Activated naive CD4-positive, alpha-beta T cell treated with Interleukin-2 at 50 U/mL for 16 hours (primary cell): ENCODE results near the gene MEX3A.
"Not testable (repeated sequence)": the region's sequence is repeated elsewhere in the genome, so short reads cannot be mapped to it uniquely, and the experiment has no call there.

Experiments
- DNase-seq: peaks from one replicate; pipeline ENCODE4 v3.0.0-alpha.2; 2020

MEX3A gene

DNA sequence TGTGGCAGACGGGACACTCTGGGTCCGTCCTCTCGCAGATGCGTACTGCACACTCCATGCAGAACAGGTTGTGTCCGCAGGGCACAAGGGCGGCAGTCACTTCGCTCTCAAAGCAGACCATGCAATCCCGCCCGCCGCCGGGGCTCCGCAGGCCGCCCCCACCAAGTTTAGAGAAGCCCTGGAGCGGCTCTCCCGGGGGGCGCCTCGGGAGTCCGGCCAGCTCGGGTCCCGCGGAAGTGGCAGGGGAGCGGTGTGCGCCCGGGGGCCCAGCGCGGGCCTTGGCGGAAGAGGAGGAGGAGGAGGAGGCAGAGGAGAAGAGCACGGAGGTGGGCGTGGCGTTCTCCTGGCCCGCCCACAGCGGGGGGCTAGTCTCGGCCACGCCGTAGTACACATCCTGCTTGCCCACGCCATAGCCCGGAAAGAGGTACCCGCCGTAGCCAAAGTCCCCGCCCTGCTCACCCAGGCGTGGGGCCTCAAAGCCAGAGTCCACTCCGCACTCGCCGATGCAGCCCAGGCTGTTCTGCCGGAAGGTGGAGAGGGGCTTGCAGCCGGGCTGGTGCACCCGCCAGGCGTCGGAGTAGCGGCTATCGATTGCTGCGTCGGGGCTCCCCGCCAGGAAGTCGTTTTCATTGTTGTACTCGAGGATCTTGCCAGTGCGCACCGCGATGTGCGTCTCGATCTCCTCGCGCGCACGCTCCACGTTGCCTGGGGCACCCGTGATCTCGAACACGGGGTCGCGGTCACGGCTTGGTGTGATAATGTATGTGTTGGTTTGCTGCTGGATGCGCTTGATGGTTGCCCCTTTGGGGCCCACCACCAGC lies 5.4 kb downstream of the MEX3A start:
- DNase-seq, result no peak

DNA sequence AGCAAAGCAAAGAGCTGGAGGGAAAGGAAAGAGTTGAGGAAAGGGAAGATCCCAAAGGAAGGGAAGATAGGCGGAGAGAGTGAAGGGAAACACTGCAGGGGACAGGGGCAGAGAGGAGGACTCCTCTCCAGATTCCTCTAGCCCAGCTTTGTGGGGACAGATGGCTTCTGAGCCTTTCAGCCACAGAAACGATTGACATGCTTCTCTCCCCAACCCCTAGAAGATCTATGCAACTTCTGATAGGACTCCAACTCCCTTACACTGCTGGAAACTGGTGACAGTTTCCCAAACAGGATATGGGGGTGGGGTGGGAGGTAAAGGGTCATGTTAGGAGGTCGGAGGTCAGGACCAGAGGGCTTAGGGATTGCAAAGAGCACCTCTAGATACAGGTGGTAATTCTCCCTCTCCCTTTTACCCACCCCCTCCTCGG lies 6.5 kb downstream of the MEX3A start:
- DNase-seq, result no peak

DNA sequence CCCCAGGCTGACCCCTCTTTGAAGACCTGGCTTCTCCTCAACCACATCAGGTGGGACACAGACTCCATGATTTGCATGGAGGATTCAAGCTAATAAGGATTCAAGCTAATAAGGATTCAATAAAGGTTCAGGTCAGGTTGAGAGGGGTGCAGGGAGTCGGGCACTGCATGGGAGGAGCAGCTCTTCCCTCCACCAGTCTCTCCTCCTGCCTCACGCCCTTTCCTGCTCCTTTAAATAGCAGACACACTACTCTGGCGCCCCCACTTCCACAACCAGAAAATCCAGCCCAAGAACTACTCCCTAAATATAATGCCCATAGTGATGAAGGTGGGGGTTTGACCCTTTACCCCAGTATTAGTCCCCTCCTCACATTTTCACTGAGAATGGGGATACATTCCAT lies 7.1 kb downstream of the MEX3A start:
- DNase-seq, result no peak

DNA sequence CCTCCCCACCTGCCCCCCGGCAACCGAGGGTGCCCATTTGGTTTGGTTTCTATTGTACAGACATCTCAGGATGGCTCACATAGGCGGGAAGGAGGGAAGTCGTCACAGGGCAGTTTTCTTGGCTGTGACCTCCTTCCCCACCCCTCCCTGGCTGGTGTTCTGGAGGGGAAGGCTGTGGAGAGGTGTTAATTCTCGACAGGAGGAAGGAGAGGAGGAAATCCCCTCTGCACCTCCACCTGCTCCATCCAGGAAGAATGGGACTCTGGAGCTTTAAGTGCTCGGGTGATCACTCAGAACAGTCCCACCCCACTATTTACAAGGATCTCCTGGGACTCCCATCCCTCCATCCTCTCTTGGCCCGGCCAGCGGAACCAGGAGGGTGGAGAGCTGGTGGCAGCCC lies 7.6 kb downstream of the MEX3A start:
- DNase-seq, result no peak

DNA sequence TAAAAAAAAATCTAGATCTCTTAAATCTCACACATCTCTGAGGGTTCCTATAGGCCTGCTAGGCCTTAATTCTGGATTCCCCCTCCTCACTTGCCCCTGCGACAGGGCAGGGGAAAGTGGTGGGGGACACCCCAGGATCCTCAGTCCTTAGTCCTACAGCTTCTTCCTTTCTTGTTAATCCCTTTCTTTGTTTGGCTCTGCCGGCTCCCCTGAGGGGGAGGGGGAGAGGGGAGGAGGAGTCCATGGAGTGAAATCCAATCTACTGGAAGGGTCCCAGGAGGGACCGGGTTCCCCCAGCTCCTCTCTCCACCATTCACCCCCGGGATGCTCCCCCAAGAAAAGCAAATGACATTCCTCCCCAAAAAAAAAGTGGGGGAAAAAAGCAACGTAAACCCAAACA lies 8.5 kb downstream of the MEX3A start:
- DNase-seq, result no peak

DNA sequence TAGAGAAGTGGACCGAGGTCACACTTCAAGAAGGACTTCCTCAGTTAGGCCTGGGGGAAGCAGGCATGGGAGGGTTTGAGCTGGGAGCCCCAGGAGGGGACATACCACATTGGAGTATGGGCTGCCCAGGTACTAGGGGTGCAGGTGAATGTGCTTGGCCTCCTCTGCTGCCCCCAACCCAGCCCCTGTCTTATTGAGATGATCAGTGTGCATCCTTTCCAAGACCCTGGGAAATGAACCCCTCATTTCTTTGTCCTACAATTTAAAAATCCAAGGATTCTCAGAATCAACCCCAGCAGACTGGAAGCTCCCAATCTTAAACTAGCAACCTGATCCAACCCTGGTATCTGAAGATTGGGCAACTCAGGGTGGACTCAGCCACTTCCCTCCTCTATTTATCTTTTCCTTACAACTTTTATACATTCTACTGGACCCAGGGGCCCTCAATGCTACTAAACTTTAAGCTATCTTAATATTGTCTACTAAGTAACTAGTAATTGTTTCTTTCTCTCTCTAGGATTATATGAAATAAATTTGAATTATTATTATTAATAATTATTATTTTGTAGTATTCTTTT lies 9.1 kb downstream of the MEX3A start:
- no peak for DNase-seq

DNA sequence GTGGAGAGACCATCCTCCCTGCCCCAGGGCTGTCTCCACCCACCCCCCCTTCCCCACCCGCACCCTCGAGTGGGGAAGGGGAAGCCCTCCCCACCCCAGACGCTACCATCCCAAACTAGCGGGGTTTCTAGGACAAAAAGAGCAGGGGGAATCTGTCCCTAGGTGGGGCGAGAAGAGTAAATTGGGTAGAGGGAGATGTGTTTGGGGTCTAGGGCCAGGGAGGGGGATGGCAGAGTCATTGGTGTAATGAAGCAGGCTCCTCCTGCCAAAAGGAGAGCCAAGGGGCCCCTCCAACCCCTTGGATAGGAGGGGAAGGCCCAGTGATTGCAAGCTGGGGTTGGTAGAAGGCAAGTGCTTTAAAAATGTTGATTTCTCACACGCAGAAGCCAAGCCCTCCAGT lies 10.0 kb downstream of the MEX3A start:
- no peak for DNase-seq

DNA sequence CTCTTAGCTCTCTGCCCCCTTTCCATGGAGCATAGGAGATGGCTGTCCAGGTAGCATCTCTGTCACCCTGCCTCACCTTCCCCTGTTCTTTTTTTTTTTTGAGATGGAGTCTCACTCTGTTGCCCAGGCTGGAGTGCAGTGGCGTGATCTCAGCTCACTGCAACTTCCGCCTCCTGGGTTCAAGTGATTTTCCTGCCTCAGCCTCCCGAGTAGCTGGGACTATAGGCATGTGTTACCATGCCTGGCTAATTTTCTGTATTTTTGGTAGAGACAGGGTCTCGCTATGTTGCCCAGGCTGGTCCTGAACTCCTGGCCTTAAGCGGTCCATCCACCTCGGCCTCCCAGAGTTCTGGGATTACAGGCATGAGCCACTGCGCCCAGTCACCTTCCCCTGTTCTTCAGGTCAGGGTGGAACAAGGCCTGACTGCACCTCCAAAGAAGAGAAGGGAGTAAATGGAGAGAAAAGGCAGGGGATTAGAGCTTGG lies 10.9 kb downstream of the MEX3A start:
- DNase-seq, result not testable (repeated sequence)

DNA sequence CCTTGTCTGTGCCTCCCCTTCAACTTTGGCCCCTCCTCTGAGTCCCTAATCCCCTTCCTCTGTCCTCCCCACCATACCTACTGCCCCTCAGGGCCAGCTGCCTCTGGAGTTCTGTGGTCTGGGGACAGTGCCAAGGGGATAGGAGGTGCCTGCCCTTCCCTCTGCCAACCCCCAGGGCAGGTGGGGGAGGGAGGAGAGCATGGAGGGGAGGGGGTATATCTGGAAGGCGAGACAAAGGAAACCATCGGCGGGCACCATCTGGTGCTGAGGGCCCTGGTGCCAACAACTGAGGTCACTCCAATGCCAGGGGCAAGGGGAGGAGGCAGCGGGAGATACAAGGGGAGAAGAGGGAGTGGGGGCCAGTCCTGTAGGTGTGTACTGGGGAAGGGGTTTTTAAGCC lies 11.7 kb downstream of the MEX3A start:
- no peak for DNase-seq

- no peak for DNase-seq
Observed at GRCh38 chr1:156069490-156070455, 12.5 kb downstream of the MEX3A start.

DNA sequence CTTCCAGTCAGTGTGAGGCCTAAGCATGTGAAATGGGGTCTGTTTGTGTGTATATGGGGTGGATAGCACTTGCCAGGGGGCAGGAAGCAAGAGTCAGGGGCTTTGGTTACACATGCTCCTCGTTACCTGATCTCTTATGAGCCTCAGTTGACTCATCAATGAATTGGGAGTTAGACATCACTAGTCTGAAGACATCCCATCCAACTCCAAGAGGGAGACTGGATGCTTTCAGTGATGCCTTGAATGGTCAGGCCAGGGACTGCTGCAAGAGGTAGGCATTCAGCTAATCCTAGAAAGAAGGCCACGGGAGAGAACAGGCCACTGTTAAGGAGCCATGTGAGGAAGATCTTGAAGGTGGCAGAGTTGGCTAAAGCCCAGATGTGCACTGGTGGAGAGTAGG lies 15.0 kb downstream of the MEX3A start:
- no peak for DNase-seq

DNA sequence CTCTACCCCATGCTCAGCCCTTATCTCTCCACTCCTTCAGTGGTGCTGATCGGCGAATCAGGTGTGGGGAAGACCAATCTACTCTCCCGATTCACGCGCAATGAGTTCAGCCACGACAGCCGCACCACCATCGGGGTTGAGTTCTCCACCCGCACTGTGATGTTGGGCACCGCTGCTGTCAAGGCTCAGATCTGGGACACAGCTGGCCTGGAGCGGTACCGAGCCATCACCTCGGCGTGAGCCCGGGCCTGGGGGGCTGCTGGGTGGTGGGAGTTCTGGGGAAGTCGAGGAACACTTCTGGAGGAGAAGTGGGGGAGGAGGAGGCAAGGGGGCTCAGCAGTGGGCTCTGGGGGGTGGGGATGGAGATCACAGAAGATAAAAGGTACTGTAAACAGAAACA lies 16.4 kb downstream of the MEX3A start:
- no peak for DNase-seq

GRCh38 chr1:156065212-156065611 lies 17.1 kb downstream of the MEX3A start:
- no peak for DNase-seq

GRCh38 chr1:156064615-156065014 lies 17.6 kb downstream of the MEX3A start:
- no peak for DNase-seq

DNA sequence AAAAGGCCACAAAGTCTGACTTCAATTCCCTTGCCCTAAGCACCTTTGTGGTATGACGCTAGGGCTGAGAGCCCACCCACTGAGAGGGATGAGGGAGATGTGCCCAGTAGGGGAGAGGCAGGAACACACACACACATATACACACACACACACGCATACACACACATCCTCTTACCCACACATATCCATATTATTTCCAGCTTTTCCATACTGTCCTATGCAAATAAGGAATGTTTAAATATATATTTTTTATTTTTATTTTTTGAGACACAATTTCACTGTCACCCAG lies 18.3 kb downstream of the MEX3A start:
- no peak for DNase-seq

- no peak for DNase-seq
Observed at GRCh38 chr1:156062189-156062588, 20.1 kb downstream of the MEX3A start.

- no peak for DNase-seq
Observed at GRCh38 chr1:156060937-156061636, 21.2 kb downstream of the MEX3A start, which contains the start of gene RAB25. Gene RAB25, plus strand, starts transcription at chr1:156061160. Its CDS starts 241 bp downstream, at chr1:156061401.

GRCh38 chr1:156056326-156056849 lies 25.9 kb downstream of the MEX3A start:
- no peak for DNase-seq

- DNase-seq, result no peak
Observed at GRCh38 chr1:156055281-156056048, 26.8 kb downstream of the MEX3A start.

DNA sequence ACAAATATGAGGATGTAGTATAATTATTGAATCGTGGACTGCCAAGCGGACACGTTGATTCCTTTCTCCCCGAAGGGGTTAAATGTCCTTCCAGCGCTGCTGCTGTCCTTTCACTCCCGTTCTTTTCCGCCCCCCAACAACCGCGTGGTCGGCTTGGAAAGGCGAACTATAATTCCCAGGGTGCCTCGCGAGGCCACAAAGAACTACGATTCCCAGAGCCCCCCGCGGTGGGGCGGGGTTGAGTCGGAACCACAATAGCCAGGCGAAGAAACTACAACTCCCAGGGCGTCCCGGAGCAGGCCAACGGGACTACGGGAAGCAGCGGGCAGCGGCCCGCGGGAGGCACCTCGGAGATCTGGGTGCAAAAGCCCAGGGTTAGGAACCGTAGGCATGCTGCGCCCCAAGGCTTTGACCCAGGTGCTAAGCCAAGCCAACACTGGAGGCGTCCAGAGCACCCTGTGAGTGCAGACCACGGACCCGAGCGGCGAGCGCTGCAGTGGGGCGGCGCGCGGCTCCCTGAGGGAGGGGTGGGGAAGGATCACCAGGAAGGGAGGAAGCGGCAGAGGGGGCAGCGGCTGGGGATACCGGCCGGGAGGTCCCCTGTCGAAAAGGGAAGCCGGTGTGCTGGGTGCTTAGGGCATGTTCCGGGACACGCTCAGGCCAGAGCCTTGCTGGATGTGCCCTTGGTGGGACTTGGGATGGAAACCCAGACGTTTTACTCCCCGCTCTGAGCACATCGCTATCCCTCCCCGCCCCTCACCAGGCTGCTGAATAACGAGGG lies 27.6 kb downstream of the MEX3A start, which contains the start of gene LAMTOR2:
TSS of gene LAMTOR2 (plus strand) at position 283 of the 781 bp plus-strand sequence. CDS start at position 391, 108 bp downstream.
- DNase-seq, result peak; percentile 97
